Esophagus muscularis mucosa (tissue), 4 donors: ENCODE results near the gene WDR64. TPM values are rescaled to one million over a fixed set of nuclear protein-coding genes. Genes with fewer than 3 reads are reported as not detected.

ENCODE experiments used
- DNase-seq: peaks from one replicate; pipeline ENCODE4 v3.0.0-alpha.2; 2017; ENCODE audit errors: extremely low spot score
- H3K27ac ChIP-seq, 4 donors: fragments of 200-600 bp; sonication (generic); replicated peaks in 1 of 4; 1 replicate in 3 of 4; 2 replicates in 1 of 4; pipeline ENCODE4 v1.5.1; 2016 to 2019; ENCODE audit warnings: mild to moderate bottlenecking in 1 of 4
- H3K27me3 ChIP-seq, 4 donors: fragments of 200-600 bp; sonication (generic); one replicate each; pipeline versions ENCODE4 v1.5.1 to v1.6.0; 2016 to 2019
- H3K36me3 ChIP-seq, 4 donors: fragments of 200-600 bp; sonication (generic); one replicate each; pipeline ENCODE4 v1.5.1; 2016 to 2019
- H3K4me1 ChIP-seq, 4 donors: fragments of 200-600 bp; sonication (generic); one replicate each; pipeline ENCODE4 v1.5.1; 2016 to 2019
- H3K4me3 ChIP-seq, 4 donors: fragments of 200-600 bp; sonication (generic); 1 replicate in 2 of 4; 2 replicates in 2 of 4; pipeline ENCODE4 v1.5.1; 2016 to 2019; ENCODE audit warnings: mild to moderate bottlenecking in 4 of 4, moderate library complexity in 1 of 4
- H3K9me3 ChIP-seq, 4 donors: fragments of 200-600 bp; sonication (generic); 1 replicate in 3 of 4; 2 replicates in 1 of 4; pipeline ENCODE4 v1.5.1; 2016 to 2019
- EP300 ChIP-seq: sonication (generic); formaldehyde crosslinking; IDR thresholded peaks from one replicate; pipeline ENCODE4 v1.6.1; 2017; ENCODE audit warnings: antibody characterized with exemption
- POLR2A ChIP-seq: fragments of 450-650 bp; IDR thresholded peaks from one replicate; pipeline ENCODE4 v1.6.1; 2017; ENCODE audit warnings: antibody characterized with exemption, moderate library complexity, mild to moderate bottlenecking, low read depth
- POLR2AphosphoS5 ChIP-seq, 2 donors: sonication (generic); formaldehyde crosslinking; IDR thresholded peaks; one replicate each; pipeline ENCODE4 v1.6.1; 2017; ENCODE audit warnings: antibody characterized with exemption in 2 of 2
- WGBS: methylation state at CpG from one replicate; pipeline ENCODE4 v1.1.5; 2018; 5-methylcytosine and 5-hydroxymethylcytosine counted together
- intact Hi-C: fragments of 100-400 bp; cut with DNase I; formaldehyde crosslinking; loops from one replicate; pipeline ENCODE4 v1.15.1; 2023
- total RNA-seq, 4 donors: library from RNA; depleted of rRNA; stranded (reverse); fragments of >200 nt; gene quantifications; one replicate each; pipeline versions ENCODE4 v1.1.0 to v1.2.1, GENCODE V29; 2016
- TF ChIP-seq, protein P1 (sequence below), 3 experiments: fragments of 200-600 bp in 2 of 3; fragments of 450-650 bp in 1 of 3; sonication (generic) in 2 of 3; IDR thresholded peaks; one replicate each; pipeline ENCODE4 v1.5.1; 2017 to 2019; ENCODE audit warnings: antibody characterized with exemption in 3 of 3, mild to moderate bottlenecking in 2 of 3, moderate library complexity in 1 of 3

WDR64 gene
- total RNA-seq, 4 donors from 2014 or later = not detected

DNA sequence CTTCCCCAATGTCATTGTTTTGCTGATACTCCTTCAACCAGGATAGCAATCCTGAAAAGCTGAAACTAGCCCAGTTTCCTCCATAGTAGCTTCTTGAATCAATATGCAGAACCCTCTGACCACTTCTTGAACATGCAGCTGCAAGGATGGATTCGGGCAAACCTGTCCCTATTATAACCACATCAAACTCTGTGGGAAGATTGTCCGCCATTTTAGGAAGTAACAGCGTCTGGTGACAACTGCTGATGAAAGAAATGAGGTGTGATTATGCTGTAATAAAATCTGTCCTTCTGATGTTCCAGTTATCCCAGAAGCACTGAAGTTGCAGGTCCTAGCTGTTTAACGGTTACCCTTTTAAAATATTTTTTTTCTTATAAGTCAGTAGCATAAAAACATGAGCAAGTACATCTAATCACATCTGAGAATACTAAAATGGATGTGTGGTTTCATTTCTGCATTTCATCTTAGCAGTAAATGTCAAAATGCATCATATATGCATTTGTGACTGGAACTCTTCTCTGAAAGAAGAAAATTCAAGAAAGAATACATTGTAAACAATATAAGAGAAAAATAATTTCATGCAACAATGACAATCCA, 16.4 kb upstream of the WDR64 start:
- no peak for DNase-seq
- H3K27me3 ChIP-seq = no peaks in the 10 kb centered on the region
- no peaks in the 10 kb centered on the region for H3K9me3 ChIP-seq
- intact Hi-C loops = no loop called here
- 87% methylated on average over 4 of the region's 4 CpGs for WGBS
- no peak overlapping the region for H3K27ac ChIP-seq
- no peak overlapping the region for H3K4me3 ChIP-seq
- peaks cover 0 to 9% (median 0%) of the 10 kb centered on the region in 4 donors for H3K36me3 ChIP-seq
- TF ChIP-seq POLR2AphosphoS5 (IDR thresholded peaks at IDR 0.05) (no peak), POLR2A (no peak), EP300 (no peak)
- TF ChIP-seq, protein P1, sequence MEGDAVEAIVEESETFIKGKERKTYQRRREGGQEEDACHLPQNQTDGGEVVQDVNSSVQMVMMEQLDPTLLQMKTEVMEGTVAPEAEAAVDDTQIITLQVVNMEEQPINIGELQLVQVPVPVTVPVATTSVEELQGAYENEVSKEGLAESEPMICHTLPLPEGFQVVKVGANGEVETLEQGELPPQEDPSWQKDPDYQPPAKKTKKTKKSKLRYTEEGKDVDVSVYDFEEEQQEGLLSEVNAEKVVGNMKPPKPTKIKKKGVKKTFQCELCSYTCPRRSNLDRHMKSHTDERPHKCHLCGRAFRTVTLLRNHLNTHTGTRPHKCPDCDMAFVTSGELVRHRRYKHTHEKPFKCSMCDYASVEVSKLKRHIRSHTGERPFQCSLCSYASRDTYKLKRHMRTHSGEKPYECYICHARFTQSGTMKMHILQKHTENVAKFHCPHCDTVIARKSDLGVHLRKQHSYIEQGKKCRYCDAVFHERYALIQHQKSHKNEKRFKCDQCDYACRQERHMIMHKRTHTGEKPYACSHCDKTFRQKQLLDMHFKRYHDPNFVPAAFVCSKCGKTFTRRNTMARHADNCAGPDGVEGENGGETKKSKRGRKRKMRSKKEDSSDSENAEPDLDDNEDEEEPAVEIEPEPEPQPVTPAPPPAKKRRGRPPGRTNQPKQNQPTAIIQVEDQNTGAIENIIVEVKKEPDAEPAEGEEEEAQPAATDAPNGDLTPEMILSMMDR (IDR thresholded peaks at IDR 0.05) = no peak
- peaks cover 2 to 35% (median 28%) of the 10 kb centered on the region in 4 donors for H3K4me1 ChIP-seq

DNA sequence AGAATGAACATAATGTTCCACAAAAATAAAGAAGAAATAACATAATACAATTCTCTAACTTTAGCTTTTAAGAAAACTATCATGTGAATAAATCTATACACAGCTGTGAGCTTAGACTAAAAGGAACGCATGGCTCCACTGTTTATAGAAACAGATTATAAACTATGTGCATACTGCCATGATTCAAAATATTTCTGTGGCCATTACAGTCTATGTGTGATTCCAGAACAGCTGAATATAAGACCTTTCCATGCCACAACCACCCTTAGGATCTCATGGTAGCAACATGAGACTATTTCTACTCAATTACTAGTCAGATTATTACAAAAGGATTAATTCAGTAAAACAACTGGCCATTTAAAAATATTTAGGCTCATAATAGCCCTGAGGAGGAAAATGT, 15.8 kb upstream of the WDR64 start:
- Histone ChIP-seq H3K36me3 (peaks cover 0 to 9% (median 0%) of the 10 kb centered on the region in 4 donors), H3K4me3 (no peak overlapping the region), H3K27ac (no peak overlapping the region), H3K27me3 (no peaks in the 10 kb centered on the region), H3K4me1 (peaks cover 3 to 37% (median 31%) of the 10 kb centered on the region in 4 donors), H3K9me3 (no peaks in the 10 kb centered on the region)
- TF ChIP-seq POLR2AphosphoS5 (IDR thresholded peaks at IDR 0.05) = no peak
- TF ChIP-seq, protein P1 (IDR thresholded peaks at IDR 0.05) = no peak
- TF ChIP-seq POLR2A = no peak
- TF ChIP-seq EP300 = no peak
- intact Hi-C loops = no loop called here
- WGBS = 72% methylated on average over 1 of the region's 1 CpG
- no peak for DNase-seq

DNA sequence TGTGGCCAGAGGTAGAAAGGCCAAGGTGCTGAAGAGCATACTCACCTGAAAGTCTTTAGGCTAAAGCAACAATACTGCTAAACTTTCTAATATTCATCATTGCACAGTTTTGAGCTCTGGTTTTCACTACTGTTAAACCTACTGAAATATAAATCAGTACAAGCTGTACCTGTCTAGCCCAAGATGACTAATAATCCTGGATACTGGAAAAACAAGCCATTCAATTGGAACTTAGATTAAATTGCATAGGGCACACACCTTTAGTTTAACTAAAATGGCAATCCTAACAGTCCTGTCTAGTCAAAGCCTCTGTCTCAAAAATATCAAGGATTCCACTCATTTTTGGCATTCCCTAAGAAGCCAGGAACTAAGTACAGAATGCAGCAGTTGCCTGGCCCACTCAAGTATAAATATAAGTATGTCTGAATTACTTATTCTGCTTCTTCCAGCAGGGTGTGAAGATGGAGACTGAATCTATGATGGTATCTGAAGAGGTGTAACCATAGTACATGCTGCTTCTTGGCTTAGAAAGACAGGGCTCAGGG, 15.0 kb upstream of the WDR64 start:
- H3K36me3 ChIP-seq = peaks cover 0 to 9% (median 0%) of the 10 kb centered on the region in 4 donors
- no peaks in the 10 kb centered on the region for H3K27me3 ChIP-seq
- peaks cover 3 to 37% (median 31%) of the 10 kb centered on the region in 4 donors for H3K4me1 ChIP-seq
- no peak for TF ChIP-seq EP300
- no peak for TF ChIP-seq POLR2A
- no peak for TF ChIP-seq POLR2AphosphoS5 (IDR thresholded peaks at IDR 0.05)
- TF ChIP-seq, protein P1 (IDR thresholded peaks at IDR 0.05) = no peak
- no peak for DNase-seq
- H3K9me3 ChIP-seq = no peaks in the 10 kb centered on the region
- no peak overlapping the region for H3K4me3 ChIP-seq
- H3K27ac ChIP-seq = no peak overlapping the region
- intact Hi-C loops = no loop called here

DNA sequence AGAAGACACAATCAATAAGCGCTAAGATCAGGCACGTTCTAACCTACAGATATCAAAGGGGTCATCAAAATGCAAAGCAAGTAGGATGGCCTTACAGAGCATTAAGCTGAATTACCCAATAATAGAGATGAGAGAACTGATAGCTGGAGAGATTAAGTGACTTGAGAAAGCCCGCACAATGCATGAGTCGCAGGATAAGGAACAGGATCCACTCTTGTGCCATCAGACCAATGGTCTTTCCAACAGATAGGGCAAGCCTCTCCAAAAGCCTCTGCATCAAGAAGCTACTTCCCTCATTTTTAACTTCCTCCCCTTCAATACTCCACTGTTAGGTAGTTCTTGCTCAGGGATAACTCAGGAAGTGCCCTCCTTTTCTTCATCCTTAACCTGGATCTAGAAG, 14.5 kb upstream of the WDR64 start:
- no peak for TF ChIP-seq POLR2A
- no peak for TF ChIP-seq EP300
- TF ChIP-seq, protein P1 (IDR thresholded peaks at IDR 0.05) = no peak
- TF ChIP-seq POLR2AphosphoS5 (IDR thresholded peaks at IDR 0.05) = no peak
- Histone ChIP-seq H3K4me1 (peaks cover 3 to 37% (median 31%) of the 10 kb centered on the region in 4 donors), H3K4me3 (no peak overlapping the region), H3K27me3 (no peaks in the 10 kb centered on the region), H3K9me3 (no peaks in the 10 kb centered on the region), H3K36me3 (peaks cover 0 to 9% (median 0%) of the 10 kb centered on the region in 4 donors), H3K27ac (no peak overlapping the region)
- DNase-seq = no peak
- intact Hi-C loops = no loop called here
- 88% methylated on average over 4 of the region's 4 CpGs for WGBS
